GM19035 (cell line): Measurements from ENCODE around the gene COTL1.
"Not testable (repeated sequence)": the region's sequence is repeated elsewhere in the genome, so short reads cannot be mapped to it uniquely, and the experiment has no call there.

Experiments
- ATAC-seq: cut with Tn5 transposase; IDR thresholded peaks from one replicate; pipeline ENCODE4 v1.9.1; 2021; ENCODE audit not compliant: unreplicated experiment

Gene COTL1

DNA sequence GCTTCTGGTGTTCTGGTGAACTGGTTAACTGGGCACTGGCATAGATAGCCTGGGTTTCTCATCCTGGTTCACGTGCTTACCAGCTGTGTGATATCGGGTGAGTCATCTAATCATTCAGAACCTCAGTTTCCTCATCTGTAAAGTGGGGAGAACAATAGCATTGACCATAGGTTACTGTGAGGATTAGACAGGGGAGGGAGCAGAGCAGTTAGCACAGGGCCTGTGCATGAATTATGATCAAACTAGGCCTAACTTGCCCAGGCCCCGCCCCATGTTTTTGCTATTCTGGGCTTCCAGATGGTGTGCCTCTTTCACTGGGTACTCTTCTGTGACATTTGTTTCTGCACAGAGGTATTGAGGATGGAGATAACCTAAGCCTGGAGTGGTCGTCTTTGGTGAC is 25.8 kb upstream of the COTL1 start:
- no peak for ATAC-seq

DNA sequence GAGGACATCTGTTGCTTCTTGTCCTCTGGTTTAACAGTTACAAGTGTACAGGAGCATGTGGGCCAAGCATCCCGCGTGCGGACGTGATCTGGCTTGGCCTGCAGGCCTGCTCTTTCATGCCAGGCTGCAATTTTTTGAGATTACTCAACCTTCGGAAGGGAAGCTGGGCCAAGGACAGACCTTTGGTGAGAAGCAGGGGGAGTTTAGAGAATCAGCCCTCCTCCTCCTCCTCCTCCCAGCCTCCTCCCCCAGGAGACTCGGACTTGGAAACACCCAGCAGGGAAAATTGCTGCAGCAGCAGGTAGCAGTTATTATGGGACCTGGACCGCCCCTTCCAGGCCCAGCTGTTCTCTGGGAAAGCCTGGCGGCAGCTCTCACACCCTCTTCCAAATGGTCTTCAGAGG is 25.3 kb upstream of the COTL1 start:
- ATAC-seq, result no peak

DNA sequence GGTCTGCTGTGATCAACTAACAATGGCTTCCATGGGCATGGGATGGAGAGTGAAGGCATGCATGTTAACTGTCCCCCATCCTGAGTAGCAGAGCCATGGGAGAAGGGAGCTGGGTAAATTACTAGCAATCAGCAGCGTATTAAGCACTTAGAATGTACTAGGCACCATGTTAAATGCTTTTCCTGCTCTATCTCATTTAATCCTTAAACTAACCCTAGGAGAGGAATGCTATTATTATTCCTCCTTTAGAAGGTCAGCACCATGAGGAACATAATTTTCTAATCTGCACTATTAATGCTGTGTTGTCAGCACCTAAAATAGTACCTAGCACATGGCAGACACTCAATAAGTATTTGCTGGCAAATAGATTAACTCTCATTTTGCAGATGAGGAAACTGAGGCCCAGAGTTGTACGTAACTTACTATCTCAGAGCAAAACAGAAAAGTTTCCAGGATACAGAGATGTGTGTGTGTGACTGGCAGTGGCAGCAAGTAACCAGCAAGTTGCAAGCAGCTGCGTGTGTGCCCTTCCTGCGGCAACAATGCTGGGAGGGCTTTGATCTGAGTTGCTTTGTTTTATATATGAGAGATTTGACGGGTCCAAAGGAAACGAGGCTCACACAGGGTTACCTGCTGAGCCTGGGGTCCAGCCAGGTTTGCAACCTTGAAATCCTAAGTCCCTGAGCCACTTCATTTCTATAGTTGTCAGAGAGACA is 23.9 kb upstream of the COTL1 start:
- no peak for ATAC-seq

DNA sequence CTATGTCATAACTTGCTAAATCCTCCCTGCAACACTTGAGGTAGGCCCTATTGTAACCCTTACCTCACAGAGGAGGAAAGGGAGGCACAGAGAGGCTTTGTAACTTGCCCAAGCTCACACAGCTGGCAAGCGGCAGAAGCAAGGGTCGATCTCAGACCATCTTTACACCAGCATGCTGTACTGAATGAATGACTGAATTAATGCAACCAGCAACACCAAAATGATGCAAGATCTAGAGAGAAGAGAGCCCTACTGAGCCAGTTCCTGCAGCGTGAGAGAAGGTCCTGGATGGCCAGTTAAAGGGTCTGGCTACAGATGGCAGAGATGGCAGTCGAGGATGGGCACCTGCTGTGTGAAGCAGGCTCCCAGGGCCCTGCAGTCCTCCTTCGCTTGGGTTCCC is 22.3 kb upstream of the COTL1 start:
- ATAC-seq, result no peak

DNA sequence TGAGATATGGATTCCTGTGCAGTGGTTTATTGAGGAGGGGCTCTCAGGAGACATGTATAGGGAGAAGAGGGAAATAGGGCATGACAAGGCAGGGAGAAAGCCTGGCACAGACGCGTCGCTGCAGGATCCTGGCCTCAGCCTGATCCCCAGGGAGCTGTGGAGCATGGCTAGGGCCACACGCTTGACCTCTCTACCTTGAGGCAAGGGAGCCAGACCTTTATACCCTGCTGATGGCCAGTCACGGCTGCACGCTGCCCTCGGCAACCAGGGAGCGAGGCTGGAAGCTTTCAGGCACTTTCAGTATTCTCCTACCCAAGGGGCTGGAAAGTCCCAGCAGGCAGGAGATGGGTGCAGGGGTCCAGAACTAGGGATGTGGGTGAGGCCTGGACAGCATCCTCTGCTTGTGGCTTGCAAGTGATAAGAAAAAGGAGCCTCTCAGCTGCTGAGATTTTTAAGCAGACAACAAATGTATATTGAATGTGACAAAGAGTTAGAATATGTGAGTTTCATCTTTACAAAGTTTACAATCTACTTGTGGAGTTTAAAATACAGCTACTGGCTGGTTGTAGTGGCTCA is 20.4 kb upstream of the COTL1 start:
- ATAC-seq, result no peak

DNA sequence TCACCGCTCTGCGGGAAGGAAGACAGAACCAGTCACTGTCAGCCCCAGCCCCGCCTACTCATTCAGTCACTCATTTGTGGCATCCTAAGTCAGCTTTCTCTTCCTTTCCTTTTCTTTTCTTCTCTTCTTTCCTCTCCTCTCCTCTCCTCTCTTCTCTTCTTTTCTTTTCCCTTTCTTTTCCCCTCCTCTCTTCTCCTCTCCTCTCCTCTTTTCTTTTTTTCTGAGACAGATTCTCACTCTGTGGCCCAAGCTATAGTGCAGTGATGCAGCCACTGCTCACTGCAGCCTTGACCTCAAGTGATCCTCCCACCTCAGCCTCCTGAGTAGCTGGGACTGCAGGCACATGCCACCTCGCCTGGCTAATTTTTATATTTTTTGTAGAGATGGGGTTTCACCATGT is 19.8 kb upstream of the COTL1 start:
- ATAC-seq, result no peak

DNA sequence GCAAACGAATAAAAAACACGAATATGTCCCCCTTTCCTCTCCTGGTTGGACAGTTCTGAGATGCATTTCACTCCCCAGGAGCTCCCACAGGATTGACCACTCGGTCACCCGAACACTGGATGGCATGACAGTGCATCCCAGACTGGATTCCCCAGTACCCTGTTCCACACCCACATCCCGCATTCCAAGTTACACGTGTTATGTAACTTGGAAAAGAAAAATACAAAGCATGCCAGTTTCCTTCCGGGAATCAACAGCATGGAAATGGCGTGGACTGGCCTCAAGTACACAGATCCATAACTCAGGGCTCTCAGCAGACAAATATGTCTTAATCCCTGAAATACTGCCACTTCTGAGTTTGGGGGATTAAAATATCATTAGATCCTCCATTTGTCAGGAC is 17.8 kb upstream of the COTL1 start:
- ATAC-seq, result no peak

DNA sequence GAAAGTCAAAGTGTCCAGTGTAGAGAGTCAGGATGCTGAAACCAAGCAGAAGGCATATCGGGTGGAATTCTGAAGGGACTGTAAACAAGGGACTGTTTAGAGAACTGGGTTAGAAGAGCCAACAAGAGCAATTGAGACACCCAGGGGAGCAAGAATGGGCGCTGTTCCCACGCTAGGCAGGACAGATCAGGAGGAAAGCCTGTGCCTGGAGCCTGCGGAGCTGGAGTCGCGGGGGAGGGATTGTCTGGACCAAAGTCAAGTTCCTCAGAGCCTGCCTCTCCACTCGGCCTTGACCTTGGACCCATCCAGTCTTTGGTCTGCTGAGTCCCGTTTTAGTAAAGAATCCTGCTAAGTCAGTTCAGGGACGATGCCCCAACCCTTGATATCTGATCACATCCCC is 15.7 kb upstream of the COTL1 start:
- ATAC-seq, result no peak

DNA sequence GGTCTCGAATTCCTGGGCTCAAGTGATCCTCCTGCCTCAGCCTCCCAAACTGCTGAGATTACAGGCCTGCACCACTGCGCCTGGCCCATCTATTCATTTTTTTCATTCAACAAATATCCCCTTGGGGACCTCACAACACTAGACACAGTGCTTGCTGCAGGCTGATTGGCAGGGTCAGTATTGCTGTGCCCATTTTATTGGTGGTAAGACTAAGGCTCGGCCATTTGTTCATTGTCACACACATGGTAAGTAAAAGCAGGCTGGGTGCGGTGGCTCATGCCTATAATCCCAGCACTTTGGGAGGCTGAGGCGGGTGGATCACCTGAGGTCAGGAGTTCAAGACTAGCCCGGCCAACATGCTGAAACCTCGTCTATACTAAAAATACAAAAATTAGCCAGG is 15.0 kb upstream of the COTL1 start:
- not testable (repeated sequence) for ATAC-seq

DNA sequence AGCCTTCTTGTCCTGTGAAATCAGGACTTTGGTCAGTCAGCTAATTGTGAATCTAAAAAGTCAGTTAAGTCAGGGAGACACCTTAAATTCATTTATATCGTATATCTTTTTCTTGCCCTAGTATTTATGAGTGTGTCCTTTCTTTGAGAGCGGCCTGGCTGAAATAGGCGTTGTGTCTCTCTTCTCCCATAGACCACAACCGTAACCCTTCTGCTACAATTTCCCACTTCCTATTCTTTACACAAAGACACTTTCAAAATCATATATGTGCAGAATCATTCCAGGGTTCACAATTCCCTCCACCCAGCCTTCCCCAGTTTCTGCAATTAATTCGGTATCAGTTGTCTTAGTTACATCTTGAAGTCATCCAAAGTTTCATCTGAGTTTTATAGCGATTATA is 14.0 kb upstream of the COTL1 start:
- no peak for ATAC-seq

DNA sequence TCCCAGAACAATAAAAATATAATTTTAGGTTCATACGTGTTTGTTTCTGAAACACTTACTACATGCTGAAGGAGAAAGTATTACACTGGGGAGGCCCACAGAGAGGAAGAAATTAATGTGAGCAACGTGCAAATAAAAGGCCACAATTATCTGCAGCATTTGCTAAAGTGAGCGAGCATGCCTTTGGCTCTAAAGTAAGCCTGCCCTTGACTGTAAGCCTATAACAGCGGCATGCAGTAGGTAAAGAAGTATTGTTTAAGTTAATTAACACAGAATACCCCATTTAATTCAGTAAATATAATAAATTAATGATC is 13.2 kb upstream of the COTL1 start:
- ATAC-seq, result no peak

DNA sequence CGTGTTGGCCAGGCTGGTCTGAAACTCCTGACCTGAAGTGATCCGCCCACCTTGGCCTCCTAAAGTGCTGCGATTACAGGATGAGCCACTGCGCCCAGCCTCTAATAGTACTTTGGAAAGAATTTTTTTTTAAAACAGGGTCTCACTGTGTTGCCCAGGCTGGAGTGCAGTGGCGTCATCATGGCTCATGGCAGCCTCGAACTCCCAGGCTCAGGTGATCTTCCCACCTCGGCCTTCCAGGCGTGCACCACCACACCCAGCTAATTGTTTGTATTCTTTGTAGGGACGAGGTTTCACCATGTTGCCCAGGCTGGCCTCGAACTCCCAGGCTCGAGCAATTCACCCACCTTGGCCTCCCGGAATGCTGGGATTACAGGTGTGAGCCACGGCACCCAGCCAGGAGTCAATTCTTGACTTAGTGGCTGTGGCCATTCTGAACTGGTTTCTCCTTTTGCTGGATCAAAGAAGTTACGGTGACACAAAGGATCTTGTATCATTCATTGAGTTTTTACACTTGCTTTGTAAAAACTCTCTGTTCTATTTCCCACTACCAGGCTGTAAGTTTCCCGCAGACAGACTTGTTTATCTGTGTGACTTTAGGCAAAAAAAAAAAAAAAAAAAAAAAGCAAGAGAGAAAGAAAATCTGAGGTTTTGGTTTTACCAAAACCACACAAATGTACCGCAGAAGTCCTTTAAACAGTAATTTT is 12.7 kb upstream of the COTL1 start:
- no peak for ATAC-seq

DNA sequence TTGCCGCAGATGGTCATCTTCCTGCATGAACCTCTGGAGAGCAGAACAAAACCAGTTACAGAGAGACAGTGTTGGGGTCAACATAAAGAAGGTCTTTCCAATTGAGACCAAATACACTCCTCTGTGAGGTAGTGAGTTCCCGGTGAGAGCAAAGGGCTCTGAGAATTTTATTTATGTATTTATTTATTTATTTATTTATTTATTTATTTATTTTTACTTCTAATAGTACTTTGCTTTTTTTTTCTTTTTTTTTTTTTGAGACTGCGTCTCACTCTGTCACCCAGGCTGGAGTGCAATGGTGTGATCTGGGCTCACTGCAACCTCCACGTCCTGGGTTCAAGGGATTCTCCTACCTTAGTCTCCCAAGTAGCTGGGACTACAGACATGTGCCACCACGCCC is 12.1 kb upstream of the COTL1 start:
- no peak for ATAC-seq

DNA sequence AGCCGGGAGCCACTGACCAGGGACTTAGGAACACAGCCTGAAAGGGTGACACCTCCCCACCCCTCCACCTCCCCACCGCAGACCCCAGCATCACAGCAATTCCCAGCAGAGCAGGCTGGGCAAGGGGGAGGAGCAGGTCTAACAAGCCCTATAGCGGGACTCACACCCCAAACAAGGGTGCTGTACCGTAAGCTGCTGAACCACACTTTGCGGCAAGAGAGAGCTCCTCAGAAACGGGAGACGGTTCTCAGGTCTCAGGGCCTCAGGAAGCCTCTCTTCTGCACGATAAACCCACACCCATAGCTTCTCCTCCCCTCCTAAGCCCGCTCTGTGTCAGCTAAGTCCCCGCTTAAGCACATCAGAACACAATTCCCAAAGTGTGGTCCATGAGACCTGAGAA is 11.7 kb upstream of the COTL1 start:
- no peak for ATAC-seq

DNA sequence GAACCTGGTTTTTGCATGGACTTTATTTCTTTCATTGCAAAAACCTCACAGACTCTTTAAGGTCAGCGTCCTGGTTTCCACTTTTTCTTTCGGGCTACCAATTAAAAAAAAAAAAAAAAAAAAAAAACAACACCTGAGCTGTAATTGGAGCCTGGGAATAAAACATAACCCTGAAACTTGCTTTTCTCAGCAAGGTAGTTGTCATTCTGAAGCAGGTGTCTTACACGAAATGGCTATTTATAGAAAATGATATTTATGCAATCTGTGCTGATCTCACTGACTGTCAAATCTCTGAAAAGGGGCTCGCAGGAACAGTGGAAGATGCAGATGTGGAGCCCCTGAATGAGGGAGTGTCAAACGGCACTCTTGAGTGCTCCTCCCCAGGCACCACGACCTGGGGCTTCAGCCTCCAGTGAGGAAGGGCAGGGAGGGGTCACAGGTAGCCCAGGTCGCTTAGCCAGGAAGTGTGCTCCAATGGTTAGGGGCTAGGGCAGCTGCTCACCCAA is 10.4 kb upstream of the COTL1 start:
- no peak for ATAC-seq

DNA sequence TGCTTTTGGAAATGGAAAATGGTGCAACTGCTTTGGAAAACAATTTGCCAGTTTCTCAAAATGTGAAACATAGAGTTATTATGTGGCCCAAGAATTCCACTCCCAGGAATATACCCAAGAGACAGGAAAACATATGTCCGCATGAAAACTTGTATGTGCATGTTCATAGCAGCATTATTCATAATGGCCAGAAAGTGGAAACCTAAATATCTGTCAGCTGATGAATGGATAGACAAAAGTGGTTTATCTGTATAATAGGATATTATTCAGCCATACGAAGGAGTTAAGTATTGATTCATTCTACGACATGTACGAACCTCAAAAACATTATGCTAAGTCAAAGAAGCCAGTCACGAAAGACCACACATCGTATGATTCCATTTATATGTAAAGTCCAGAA is 7.7 kb upstream of the COTL1 start:
- ATAC-seq, result no peak

DNA sequence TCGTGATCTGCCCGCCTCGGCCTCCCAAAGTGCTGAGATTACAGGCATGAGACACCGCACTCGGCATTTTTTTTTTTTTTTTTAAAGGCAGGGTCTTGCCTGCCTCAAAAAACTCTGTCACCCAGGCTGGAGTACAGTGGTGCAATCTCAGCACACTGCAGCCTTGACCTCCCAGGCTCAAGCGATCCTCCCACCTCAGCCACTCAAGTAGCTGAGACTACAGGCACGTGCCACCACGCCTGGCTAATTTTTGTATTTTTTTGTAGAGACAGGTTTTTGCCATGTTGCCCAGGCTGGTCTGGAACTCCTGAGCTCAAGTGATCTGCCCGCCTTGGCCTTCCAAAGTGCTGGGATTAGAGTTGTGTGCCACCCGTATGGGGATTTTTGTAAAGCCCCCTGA is 3.0 kb upstream of the COTL1 start:
- not testable (repeated sequence) for ATAC-seq

DNA sequence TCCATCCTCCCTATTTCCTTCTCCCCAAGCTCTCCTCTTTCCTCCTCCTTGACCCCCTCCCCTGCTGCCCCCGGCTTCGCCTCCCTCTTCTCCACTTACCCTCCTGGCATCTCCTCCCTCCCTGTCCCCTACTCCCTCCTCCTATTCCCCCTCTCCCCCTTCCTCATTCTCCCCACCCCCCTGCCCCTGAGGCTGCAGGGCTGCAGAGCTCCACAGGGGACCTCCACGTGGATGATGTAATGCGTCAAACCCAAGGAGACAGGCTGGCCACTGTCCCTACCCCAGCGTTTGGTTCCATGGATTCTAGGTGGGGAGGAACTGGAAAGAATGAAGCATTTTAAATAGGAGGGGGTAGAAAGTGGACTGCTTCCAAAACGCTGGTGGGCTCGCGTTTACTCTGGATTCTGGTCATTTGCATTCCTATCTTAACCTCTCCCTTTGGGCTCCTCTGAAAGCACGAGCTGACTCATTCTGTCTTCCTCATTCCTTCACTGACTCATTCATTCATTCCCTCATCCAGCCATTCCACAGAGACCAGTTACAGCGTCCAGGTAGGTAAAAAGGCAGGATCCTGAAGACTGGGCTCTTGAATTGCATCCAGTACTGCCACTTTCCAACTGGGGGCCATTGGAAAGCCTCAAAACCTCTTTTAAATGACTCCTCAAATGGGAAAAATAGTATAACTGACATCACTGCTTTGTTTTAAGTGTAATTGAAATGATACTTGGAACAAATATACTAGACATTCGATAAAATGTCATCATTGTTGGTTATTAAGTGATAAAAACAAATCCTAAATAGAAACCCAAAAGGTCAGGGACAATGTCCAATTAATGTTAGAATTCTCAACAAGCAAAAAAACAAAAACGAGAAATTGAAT is 943 bp upstream of the COTL1 start:
- no peak for ATAC-seq

DNA sequence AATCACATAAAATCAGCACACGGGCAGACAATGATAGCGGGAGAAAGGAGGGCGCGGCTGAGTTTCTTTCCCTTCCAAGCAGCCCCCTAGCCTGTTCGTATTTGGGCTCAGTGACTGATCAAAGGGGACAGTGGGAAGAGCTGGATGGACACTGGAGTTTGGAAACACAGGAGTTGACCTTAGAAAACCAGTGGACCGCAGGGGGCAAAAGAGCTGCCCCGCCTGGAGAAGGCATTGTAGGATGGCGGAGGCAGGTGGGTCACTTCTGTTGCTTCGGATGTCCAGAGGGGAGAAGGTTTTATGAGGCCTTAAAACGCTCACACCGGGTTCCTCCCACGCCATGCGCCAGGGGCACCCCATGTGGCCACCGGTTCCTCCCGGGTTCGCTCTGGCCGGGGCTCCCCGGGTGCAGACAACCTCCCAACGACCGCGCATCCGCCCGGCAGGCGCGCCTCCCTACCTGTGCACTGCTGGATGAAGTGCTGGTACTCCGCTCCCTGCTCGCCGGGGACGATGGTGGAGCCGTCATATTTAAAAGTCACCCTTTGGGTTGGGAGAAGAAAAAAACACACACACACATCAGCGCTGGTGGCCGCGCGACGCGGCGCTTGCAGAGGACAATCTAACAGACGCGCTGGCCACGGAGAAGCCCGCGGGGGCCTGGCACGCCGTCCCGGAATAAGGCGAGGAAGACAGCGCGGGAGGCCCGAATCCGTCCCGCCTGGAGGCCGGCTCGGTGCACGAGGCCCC is 662 bp downstream of the COTL1 start:
- peak; percentile 36 for ATAC-seq

DNA sequence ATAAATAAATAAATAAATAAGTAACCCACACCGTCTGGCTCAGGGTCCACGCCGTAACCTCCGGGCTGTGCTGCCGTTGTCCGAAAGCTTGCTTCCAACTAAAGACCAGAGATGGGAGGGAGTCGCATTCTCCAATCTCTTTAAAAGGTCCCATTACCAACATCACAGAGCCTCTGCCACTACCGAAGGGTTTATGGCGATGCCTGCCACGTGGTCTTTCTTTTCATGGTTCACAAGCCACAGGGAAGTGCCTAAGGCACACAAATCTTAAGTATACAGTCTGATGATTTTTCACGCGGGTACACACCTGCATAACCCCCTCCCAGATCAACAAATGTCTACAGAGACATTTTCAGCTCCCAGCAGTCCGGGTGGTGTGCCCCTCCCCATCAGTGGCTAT is 1.4 kb downstream of the COTL1 start:
- no peak for ATAC-seq
